Ishikawa (cell line): ENCODE data around the gene GSTCD.

ENCODE experiments used
- CEBPB ChIP-seq: IDR thresholded peaks from 2 replicates; pipeline ENCODE4 v1.6.1; 2012
- CREB1 ChIP-seq: IDR thresholded peaks from 2 replicates; pipeline ENCODE4 v1.6.1; 2012; ENCODE audit warnings: low read depth
- EGR1 ChIP-seq: IDR thresholded peaks from 2 replicates; pipeline ENCODE4 v1.6.1; 2012
- EP300 ChIP-seq: IDR thresholded peaks from 2 replicates; pipeline ENCODE4 v1.6.1; 2012; ENCODE audit warnings: borderline replicate concordance
- FOXM1 ChIP-seq: IDR thresholded peaks from 2 replicates; pipeline ENCODE4 v1.6.1; 2012; ENCODE audit warnings: low read depth, borderline replicate concordance
- NFIC ChIP-seq: IDR thresholded peaks from 2 replicates; pipeline ENCODE4 v1.6.1; 2012
- RAD21 ChIP-seq: IDR thresholded peaks from 2 replicates; pipeline ENCODE4 v1.6.1; 2012; ENCODE audit warnings: low read depth
- TAF1 ChIP-seq: IDR thresholded peaks from 2 replicates; pipeline ENCODE4 v1.6.1; 2012; ENCODE audit warnings: low read depth, mild to moderate bottlenecking
- TCF12 ChIP-seq: IDR thresholded peaks from 2 replicates; pipeline ENCODE4 v1.6.1; 2012; ENCODE audit warnings: low read depth
- YY1 ChIP-seq: IDR thresholded peaks from 2 replicates; pipeline ENCODE4 v1.6.1; 2012; ENCODE audit warnings: low read depth
- TF ChIP-seq, protein P1 (sequence below): IDR thresholded peaks from 2 replicates; pipeline ENCODE4 v1.6.1; 2012
- TF ChIP-seq, protein P2 (sequence below): IDR thresholded peaks from 2 replicates; pipeline ENCODE4 v1.6.1; 2012
- TF ChIP-seq, protein P3 (sequence below): IDR thresholded peaks from 2 replicates; pipeline ENCODE4 v1.6.1; 2012; ENCODE audit warnings: low read depth, mild to moderate bottlenecking

DNA sequence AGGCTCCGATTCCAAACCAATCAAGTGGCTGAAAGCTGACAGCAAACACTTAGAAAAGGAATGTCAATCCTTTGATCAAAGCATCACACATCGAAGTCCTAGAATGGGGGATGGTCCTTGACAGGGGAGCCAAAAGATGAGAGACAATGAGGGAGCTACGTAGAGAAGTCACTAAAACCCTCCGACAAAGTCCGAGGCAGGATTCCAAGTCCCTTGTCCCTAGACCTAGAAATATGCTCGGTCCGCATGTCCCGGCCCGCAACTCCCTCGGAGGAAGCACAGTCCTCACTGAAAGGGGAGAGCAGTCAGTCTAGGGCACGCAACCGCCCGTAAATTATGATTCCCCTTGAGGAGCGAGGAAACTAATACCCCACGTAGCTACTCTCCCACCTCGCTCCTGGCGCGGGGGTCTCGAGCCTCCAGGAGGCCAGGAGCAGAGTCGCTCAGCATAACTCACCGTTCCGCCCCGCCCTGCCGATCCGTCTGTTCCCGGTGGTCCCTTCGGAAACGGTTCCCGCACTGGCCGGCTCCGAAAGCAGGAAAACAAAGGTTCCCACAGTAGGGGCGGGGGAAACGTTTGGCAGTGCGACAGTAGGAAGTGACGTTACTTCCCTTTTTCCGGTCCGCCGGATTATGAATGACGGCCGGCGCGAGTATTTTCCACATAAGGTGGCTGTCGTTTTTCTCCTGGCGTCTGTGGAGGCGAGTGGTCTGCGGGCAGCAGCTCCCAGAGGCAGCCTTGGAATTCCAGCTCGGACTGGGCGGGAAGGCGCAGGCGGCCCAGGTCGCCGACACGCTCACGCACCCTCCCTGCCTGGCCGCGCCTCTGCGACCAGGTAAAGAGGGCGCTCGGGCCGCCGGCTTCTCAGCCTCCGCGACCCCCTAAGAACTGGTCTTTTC is at the start of gene GSTCD, which contains the start of gene INTS12:
- TF ChIP-seq, protein P1, sequence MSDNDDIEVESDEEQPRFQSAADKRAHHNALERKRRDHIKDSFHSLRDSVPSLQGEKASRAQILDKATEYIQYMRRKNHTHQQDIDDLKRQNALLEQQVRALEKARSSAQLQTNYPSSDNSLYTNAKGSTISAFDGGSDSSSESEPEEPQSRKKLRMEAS = peak; percentile 75
- TF ChIP-seq, protein P2, sequence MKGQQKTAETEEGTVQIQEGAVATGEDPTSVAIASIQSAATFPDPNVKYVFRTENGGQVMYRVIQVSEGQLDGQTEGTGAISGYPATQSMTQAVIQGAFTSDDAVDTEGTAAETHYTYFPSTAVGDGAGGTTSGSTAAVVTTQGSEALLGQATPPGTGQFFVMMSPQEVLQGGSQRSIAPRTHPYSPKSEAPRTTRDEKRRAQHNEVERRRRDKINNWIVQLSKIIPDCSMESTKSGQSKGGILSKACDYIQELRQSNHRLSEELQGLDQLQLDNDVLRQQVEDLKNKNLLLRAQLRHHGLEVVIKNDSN = peak; percentile 75
- TF ChIP-seq, protein P3, sequence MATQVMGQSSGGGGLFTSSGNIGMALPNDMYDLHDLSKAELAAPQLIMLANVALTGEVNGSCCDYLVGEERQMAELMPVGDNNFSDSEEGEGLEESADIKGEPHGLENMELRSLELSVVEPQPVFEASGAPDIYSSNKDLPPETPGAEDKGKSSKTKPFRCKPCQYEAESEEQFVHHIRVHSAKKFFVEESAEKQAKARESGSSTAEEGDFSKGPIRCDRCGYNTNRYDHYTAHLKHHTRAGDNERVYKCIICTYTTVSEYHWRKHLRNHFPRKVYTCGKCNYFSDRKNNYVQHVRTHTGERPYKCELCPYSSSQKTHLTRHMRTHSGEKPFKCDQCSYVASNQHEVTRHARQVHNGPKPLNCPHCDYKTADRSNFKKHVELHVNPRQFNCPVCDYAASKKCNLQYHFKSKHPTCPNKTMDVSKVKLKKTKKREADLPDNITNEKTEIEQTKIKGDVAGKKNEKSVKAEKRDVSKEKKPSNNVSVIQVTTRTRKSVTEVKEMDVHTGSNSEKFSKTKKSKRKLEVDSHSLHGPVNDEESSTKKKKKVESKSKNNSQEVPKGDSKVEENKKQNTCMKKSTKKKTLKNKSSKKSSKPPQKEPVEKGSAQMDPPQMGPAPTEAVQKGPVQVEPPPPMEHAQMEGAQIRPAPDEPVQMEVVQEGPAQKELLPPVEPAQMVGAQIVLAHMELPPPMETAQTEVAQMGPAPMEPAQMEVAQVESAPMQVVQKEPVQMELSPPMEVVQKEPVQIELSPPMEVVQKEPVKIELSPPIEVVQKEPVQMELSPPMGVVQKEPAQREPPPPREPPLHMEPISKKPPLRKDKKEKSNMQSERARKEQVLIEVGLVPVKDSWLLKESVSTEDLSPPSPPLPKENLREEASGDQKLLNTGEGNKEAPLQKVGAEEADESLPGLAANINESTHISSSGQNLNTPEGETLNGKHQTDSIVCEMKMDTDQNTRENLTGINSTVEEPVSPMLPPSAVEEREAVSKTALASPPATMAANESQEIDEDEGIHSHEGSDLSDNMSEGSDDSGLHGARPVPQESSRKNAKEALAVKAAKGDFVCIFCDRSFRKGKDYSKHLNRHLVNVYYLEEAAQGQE = no peak
- TF ChIP-seq RAD21 (peak; percentile 14; the same call in 1 of the 2 replicates), YY1 (peak; percentile 76), CEBPB (no peak), EP300 (no peak; the same call in none of the 2 replicates), FOXM1 (no peak), TAF1 (peak; percentile 97), TCF12 (peak; percentile 79), EGR1 (no peak), CREB1 (peak; percentile 86), NFIC (peak; percentile 33; the same call in 1 of the 2 replicates)
